BE2C (cell line): ENCODE data around the gene CCDC201.

Source experiments
- DNase-seq: peaks from one replicate; pipeline ENCODE4 v3.0.0-alpha.2; 2020
- H3K27me3 ChIP-seq: fragments of 250-450 bp; sonication (Bioruptor Pico); 2 replicates; pipeline ENCODE4 v1.5.1; 2020; ENCODE audit warnings: mild to moderate bottlenecking
- H3K36me3 ChIP-seq: fragments of 250-450 bp; sonication (Bioruptor Pico); 2 replicates; pipeline ENCODE4 v1.5.1; 2020; ENCODE audit warnings: mild to moderate bottlenecking
- H3K4me1 ChIP-seq: fragments of 250-450 bp; sonication (Bioruptor Pico); 2 replicates; pipeline ENCODE4 v1.5.1; 2020
- H3K4me3 ChIP-seq: 2 replicates; pipeline ENCODE4 v1.5.1; 2011; ENCODE audit warnings: low read depth, low read length
- H3K9me3 ChIP-seq: fragments of 250-450 bp; sonication (Bioruptor Pico); 2 replicates; pipeline ENCODE4 v1.5.1; 2020
- CTCF ChIP-seq: IDR thresholded peaks from 2 replicates; pipeline ENCODE4 v1.5.1; 2012; ENCODE audit warnings: mild to moderate bottlenecking, low read depth, low read length

Gene CCDC201

GRCh38 chr7:45912972-45913371, 40.1 kb upstream of the CCDC201 start:
- no peaks in the 10 kb centered on the region for H3K9me3 ChIP-seq
- no peaks in the 10 kb centered on the region for H3K36me3 ChIP-seq
- DNase-seq, result no peak
- H3K4me1 ChIP-seq, result no peaks in the 10 kb centered on the region
- peaks cover 7% of the 10 kb centered on the region for H3K27me3 ChIP-seq
- no peak for TF ChIP-seq CTCF
- H3K4me3 ChIP-seq, result no peak overlapping the region

- peaks cover 2% of the 10 kb centered on the region for H3K27me3 ChIP-seq
- no peak for TF ChIP-seq CTCF
These were observed 38.4 kb upstream of the CCDC201 start for GRCh38 chr7:45911311-45911710.

DNA sequence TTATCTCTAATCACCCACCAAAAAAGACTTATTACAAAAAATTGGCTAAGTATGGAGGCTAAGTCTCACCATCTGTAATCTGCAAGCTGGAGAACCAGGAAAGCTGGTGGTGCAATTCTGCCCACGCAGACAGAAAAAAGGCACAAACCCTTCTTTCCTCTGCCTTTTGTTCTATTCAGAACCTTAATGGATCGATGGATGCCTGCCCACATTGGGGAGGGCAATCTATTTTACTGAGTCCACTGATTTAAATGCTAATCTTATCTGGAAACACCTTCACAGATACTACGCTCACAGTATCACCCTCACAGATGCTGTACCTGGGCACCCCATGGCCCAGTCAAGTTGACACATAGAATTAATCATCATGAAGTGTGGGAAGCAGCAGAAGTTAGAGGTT, 38.0 kb upstream of the CCDC201 start:
- no peak overlapping the region for H3K4me3 ChIP-seq
- H3K4me1 ChIP-seq, result no peaks in the 10 kb centered on the region
- DNase-seq, result no peak
- no peak for TF ChIP-seq CTCF
- no peaks in the 10 kb centered on the region for H3K36me3 ChIP-seq
- no peaks in the 10 kb centered on the region for H3K27me3 ChIP-seq
- H3K9me3 ChIP-seq, result no peaks in the 10 kb centered on the region

More at GRCh38 chr7:45911311-45911710, 38.4 kb upstream of the CCDC201 start:
- H3K4me3 ChIP-seq, result no peak overlapping the region
- H3K4me1 ChIP-seq, result no peaks in the 10 kb centered on the region
- no peak for DNase-seq
- H3K9me3 ChIP-seq, result no peaks in the 10 kb centered on the region
- H3K36me3 ChIP-seq, result no peaks in the 10 kb centered on the region

DNA sequence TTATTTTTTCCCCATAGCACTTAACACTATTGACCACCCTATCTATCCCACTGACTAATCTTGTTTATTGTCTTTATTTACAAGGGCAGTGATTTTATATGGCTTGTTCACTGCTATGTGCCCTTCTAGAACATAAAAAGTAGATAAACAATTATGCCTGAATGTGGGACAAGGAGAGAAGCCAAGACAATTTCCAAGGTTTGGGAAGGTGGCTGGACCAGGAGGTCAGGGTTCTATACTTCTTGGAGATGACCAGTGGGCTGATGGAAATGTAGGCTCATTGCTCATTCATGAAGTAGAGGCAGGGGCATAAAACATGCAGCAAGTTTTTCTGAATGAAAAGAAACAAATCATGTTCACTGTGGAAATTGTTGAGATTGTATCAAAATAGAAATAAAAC, 36.7 kb upstream of the CCDC201 start:
- no peak overlapping the region for H3K4me3 ChIP-seq
- DNase-seq, result no peak
- no peaks in the 10 kb centered on the region for H3K4me1 ChIP-seq
- no peaks in the 10 kb centered on the region for H3K27me3 ChIP-seq
- H3K9me3 ChIP-seq, result no peaks in the 10 kb centered on the region; the same call in 1 of the 2 replicates
- no peak for TF ChIP-seq CTCF
- H3K36me3 ChIP-seq, result no peaks in the 10 kb centered on the region

DNA sequence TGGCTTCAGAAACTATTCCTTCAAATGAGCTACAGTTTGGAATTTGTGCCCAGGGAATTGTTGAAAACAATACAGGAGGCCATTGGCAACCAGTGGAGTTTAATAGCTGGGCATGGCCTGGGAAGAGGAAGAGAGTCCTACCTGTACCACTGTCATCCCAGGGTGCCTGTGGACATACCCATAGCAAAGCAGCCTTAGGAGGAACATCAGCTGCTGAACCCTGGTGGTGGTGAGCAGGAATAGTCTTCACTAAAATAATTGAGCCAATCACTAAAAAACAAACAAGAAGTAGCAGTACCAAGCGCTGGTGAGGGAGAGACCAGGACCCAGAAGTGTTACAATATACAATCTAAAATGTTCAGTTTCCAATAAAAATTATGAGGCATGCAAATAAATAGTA, 29.9 kb upstream of the CCDC201 start:
- Histone ChIP-seq H3K27me3 (no peaks in the 10 kb centered on the region), H3K4me1 (no peaks in the 10 kb centered on the region), H3K4me3 (no peak overlapping the region), H3K36me3 (no peaks in the 10 kb centered on the region), H3K9me3 (no peaks in the 10 kb centered on the region; the same call in 1 of the 2 replicates)
- DNase-seq, result no peak
- no peak for TF ChIP-seq CTCF

GRCh38 chr7:45901566-45901965, 28.7 kb upstream of the CCDC201 start:
- H3K4me1 ChIP-seq, result no peaks in the 10 kb centered on the region
- no peak for DNase-seq
- no peak overlapping the region for H3K4me3 ChIP-seq

More at GRCh38 chr7:45901566-45901965, 28.7 kb upstream of the CCDC201 start:
- Histone ChIP-seq H3K27me3 (no peaks in the 10 kb centered on the region), H3K36me3 (no peaks in the 10 kb centered on the region), H3K9me3 (no peaks in the 10 kb centered on the region; the same call in 1 of the 2 replicates)
- TF ChIP-seq CTCF, result no peak
